Measurements from ENCODE around the gene FANCI.

- TF ChIP-seq CTCF (conservative IDR thresholded peaks at IDR 0.05; ENCODE audit: low read depth, low read length) (no peak), EZH2 (IDR thresholded peaks at IDR 0.05; ENCODE audit: low read length, unreplicated experiment) (no peak)
Measured at GRCh38 chr15:89301304-89302089, 57.7 kb downstream of the FANCI start.

All from PC-3 (cell line).